Mucosa of descending colon (tissue), 3 donors: ENCODE measurements around the gene PKHD1. TPM values are rescaled to one million over a fixed set of nuclear protein-coding genes. Genes with fewer than 3 reads are reported as not detected.

ENCODE experiments used
- ATAC-seq: fragments of 200-7000 bp; cut with Tn5 transposase; one replicate; pipeline ENCODE4 v1.9.1; 2020; ENCODE audit warnings: mild to moderate bottlenecking, moderate library complexity
- DNase-seq, 3 donors: peaks; one replicate each; pipeline ENCODE4 v3.0.0-alpha.2; 2020
- H3K36me3 ChIP-seq: fragments of 200-600 bp; one replicate; pipeline ENCODE4 v1.8.0; 2021; ENCODE audit warnings: low read depth, mild to moderate bottlenecking
- H3K4me1 ChIP-seq: fragments of 200-600 bp; one replicate; pipeline ENCODE4 v1.8.0; 2021; ENCODE audit warnings: low read depth, mild to moderate bottlenecking
- H3K4me3 ChIP-seq: fragments of 200-600 bp; one replicate; pipeline ENCODE4 v1.8.0; 2021; ENCODE audit warnings: mild to moderate bottlenecking
- H3K9me3 ChIP-seq: fragments of 200-600 bp; one replicate; pipeline ENCODE4 v1.8.0; 2021; ENCODE audit warnings: mild to moderate bottlenecking
- CTCF ChIP-seq: fragments of 200-600 bp; IDR thresholded peaks from one replicate; pipeline ENCODE4 v1.8.0; 2022; ENCODE audit warnings: antibody characterized with exemption, mild to moderate bottlenecking
- intact Hi-C, 2 donors: fragments of 100-400 bp; cut with DNase I in 1 of 2; cut with micrococcal nuclease in 1 of 2; formaldehyde crosslinking; loops; one replicate each; pipeline versions ENCODE4 v1.11.0 to v1.11.1; 2022; cut with DNase I, micrococcal nuclease
- total RNA-seq, 3 donors: library from RNA; stranded (reverse); fragmentation: NEBNext Ultra II Directional in 2 of 3; extraction: Animal tissue kit (Norgen Biotek cat#: 25700) in 2 of 3; gene quantifications; one replicate each; pipeline versions ENCODE4 v1.2.1 to v1.2.4, GENCODE V29; 2021 to 2023
- donor health status: DM: no; HTN: no; CAD: no; lungs with moderate emphysema.
- donor health status: DM: no; HTN: no; CAD: no.
- donor health status: DM: no; HTN: yes; CAD: no.

Gene PKHD1
- total RNA-seq, 3 donors from 2014 or later: 0.12 to 0.22 (median 0.20) TPM

- H3K4me1 ChIP-seq: no peaks in the 10 kb centered on the region
- no peak for ATAC-seq
These were observed 194.0 kb downstream of the PKHD1 start for GRCh38 chr6:51893366-51893765.

GRCh38 chr6:51892750-51893149 is 194.7 kb downstream of the PKHD1 start:
- no peak overlapping the region for H3K4me3 ChIP-seq
- no peak for DNase-seq
- H3K36me3 ChIP-seq: no peaks in the 10 kb centered on the region
- no peaks in the 10 kb centered on the region for H3K4me1 ChIP-seq
- no peak for TF ChIP-seq CTCF
- intact Hi-C loops: no loop called here
- no peaks in the 10 kb centered on the region for H3K9me3 ChIP-seq
- ATAC-seq: no peak

More at GRCh38 chr6:51893366-51893765, 194.0 kb downstream of the PKHD1 start:
- intact Hi-C loops: no loop called here
- H3K4me3 ChIP-seq: no peak overlapping the region
- TF ChIP-seq CTCF: no peak
- no peak for DNase-seq
- H3K9me3 ChIP-seq: no peaks in the 10 kb centered on the region
- H3K36me3 ChIP-seq: no peaks in the 10 kb centered on the region

DNA sequence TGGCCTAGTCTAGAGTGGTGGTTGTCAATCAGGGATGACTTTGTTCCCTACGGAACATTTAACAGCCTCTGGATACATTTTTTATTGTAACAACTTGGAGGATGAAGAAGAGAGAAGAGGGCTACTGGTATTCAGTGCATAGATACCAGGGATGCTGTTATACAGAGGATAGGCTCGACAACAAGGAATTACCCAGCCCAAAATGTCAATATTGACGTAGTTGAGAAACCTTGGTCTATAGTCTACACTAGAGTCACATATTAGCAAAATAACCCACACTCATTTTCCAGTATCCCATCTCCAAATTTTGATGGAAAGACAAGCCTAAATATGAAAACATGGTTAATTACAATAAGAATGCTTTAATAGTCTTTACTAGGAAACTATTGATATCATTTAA is 195.1 kb downstream of the PKHD1 start:
- no peaks in the 10 kb centered on the region for H3K9me3 ChIP-seq
- no peaks in the 10 kb centered on the region for H3K4me1 ChIP-seq
- ATAC-seq: no peak
- H3K4me3 ChIP-seq: no peak overlapping the region
- no peak for TF ChIP-seq CTCF
- DNase-seq: no peak
- intact Hi-C loops: no loop called here
- H3K36me3 ChIP-seq: no peaks in the 10 kb centered on the region

DNA sequence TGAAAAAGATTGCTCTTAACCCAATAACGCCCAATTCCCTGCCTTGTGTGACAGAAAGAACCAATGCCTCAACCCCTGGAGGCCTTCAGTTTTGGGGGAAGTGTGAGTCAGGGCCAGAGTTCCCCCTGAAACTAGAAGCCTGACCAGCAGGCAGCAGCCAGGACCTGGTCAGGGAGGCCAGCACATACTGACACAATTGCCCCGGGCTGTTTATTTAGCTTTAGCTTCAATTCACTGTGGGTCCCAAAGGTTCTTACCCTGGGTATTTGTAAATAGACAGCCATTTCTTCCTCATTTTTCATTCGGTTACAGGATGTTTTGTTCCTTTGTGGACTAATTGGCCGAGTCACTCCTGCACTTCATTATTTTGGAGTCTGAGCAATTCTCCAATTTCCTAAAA is 195.6 kb downstream of the PKHD1 start:
- DNase-seq: no peak
- ATAC-seq: no peak
- no peaks in the 10 kb centered on the region for H3K36me3 ChIP-seq

DNA sequence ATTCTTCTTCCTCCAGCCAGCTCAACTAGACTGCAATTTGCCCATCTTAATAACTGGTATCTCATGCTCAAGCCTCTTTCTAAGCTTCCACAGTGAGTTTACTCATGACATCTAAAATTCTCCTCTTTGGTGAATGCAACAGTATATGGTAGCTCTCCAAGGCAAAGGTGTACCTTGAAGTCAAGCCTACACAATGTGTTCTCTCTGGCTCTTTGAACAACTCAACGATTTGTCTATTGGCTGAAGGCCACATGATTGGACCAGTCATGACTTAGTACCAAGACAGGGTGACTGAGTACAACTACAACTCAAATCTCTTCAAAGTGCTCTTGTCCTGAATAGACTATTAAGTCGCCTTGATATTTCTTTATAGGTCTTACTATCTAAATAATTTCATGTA is 199.6 kb downstream of the PKHD1 start:
- Histone ChIP-seq H3K4me1 (no peaks in the 10 kb centered on the region), H3K36me3 (no peaks in the 10 kb centered on the region), H3K9me3 (no peaks in the 10 kb centered on the region), H3K4me3 (no peak overlapping the region)
- ATAC-seq (no peak), DNase-seq (no peak)
- intact Hi-C loops: no loop called here
- TF ChIP-seq CTCF: no peak

More for the DNA sequence above, 195.6 kb downstream of the PKHD1 start:
- Histone ChIP-seq H3K9me3 (no peaks in the 10 kb centered on the region), H3K4me1 (no peaks in the 10 kb centered on the region), H3K4me3 (no peak overlapping the region)
- intact Hi-C loops: no loop called here
- no peak for TF ChIP-seq CTCF

DNA sequence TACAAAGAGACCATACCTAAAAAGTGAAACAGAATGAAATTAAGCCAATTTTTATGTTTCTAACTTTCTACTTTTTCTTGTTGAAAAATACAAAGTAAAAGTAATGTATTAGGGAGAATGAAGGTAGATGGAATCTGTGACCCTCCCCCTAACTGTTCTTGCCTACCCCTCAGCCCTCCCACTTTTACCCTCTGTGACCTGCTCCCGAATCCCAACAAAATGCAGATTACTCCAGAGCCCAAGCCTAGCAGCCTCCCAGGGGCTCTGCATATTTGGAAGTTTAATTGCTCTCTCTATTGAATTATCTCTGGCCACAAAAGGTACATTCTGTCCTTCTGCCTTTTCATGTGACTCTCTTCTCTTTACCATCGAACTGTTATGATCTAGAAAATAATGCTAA is 201.5 kb downstream of the PKHD1 start:
- TF ChIP-seq CTCF: no peak
- Histone ChIP-seq H3K4me1 (no peaks in the 10 kb centered on the region), H3K36me3 (no peaks in the 10 kb centered on the region), H3K9me3 (no peaks in the 10 kb centered on the region), H3K4me3 (no peak overlapping the region)
- DNase-seq: no peak
- intact Hi-C loops: no loop called here
- ATAC-seq: no peak
